MCF 10A (cell line): ENCODE results near the gene ZNF618. TPM values are rescaled to one million over a fixed set of nuclear protein-coding genes. Genes with fewer than 3 reads are reported as not detected.

Experiments
- BruUV-seq: library from RNA; stranded (reverse); fragments of 400-500 nt; replicated peaks from 2 replicates; lab custom pipeline; 2021; lab: Mats Ljungman, UMichigan
- CTCF ChIA-PET: fragments of 300-600 bp; sonication (Branson Sonifier 250); formaldehyde crosslinking; extraction: SDS; loops from one replicate; lab custom pipeline; 2021; ENCODE audit warnings: antibody characterized with exemption, inconsistent platforms; lab: Yijun Ruan, JAX
- POLR2A ChIA-PET: fragments of 300-600, 350-650 bp; sonication (Branson Sonifier 250); formaldehyde crosslinking; extraction: SDS; loops from one replicate; lab custom pipeline; 2020; ENCODE audit warnings: antibody characterized with exemption, inconsistent platforms; lab: Yijun Ruan, JAX
- DNase-seq: peaks from one replicate; pipeline ENCODE4 v3.0.0-alpha.2; 2018; ENCODE audit not compliant: unreplicated experiment
- H3K27ac Mint-ChIP-seq: one replicate; pipeline ENCODE4 v1.8.0; 2022; ENCODE audit warnings: mild to moderate bottlenecking, low read depth, mixed read lengths; ENCODE audit not compliant: unreplicated experiment
- H3K27me3 Mint-ChIP-seq: one replicate; pipeline ENCODE4 v1.8.0; 2022; ENCODE audit warnings: mixed read lengths; ENCODE audit not compliant: insufficient read depth, unreplicated experiment
- H3K36me3 Mint-ChIP-seq: one replicate; pipeline ENCODE4 v1.8.0; 2022; ENCODE audit warnings: mild to moderate bottlenecking, moderate library complexity, mixed read lengths; ENCODE audit not compliant: insufficient read depth, unreplicated experiment
- H3K4me1 Mint-ChIP-seq: one replicate; pipeline ENCODE4 v1.8.0; 2022; ENCODE audit warnings: mixed read lengths; ENCODE audit not compliant: insufficient read depth, unreplicated experiment
- H3K4me3 Mint-ChIP-seq: one replicate; pipeline ENCODE4 v1.8.0; 2022; ENCODE audit warnings: mild to moderate bottlenecking, moderate library complexity, mixed read lengths; ENCODE audit not compliant: unreplicated experiment
- H3K9me3 Mint-ChIP-seq: one replicate; pipeline ENCODE4 v1.8.0; 2022; ENCODE audit warnings: mixed read lengths; ENCODE audit not compliant: unreplicated experiment
- intact Hi-C: fragments of 100-400 bp; cut with micrococcal nuclease; formaldehyde crosslinking; loops from 2 replicates; pipeline ENCODE4 v1.14.1; 2022
- total RNA-seq: library from RNA; stranded (reverse); gene quantifications from 2 replicates; pipeline ENCODE4 v1.2.3, GENCODE V29; 2022
- TF ChIP-seq, protein P1 (sequence below): fragments of 200-600 bp; IDR thresholded peaks from one replicate; pipeline ENCODE4 v1.8.0; 2022; ENCODE audit warnings: antibody characterized with exemption, mild to moderate bottlenecking; ENCODE audit not compliant: unreplicated experiment

ZNF618 gene
- total RNA-seq, 1 experiment from 2014 or later: 4.8 TPM

DNA sequence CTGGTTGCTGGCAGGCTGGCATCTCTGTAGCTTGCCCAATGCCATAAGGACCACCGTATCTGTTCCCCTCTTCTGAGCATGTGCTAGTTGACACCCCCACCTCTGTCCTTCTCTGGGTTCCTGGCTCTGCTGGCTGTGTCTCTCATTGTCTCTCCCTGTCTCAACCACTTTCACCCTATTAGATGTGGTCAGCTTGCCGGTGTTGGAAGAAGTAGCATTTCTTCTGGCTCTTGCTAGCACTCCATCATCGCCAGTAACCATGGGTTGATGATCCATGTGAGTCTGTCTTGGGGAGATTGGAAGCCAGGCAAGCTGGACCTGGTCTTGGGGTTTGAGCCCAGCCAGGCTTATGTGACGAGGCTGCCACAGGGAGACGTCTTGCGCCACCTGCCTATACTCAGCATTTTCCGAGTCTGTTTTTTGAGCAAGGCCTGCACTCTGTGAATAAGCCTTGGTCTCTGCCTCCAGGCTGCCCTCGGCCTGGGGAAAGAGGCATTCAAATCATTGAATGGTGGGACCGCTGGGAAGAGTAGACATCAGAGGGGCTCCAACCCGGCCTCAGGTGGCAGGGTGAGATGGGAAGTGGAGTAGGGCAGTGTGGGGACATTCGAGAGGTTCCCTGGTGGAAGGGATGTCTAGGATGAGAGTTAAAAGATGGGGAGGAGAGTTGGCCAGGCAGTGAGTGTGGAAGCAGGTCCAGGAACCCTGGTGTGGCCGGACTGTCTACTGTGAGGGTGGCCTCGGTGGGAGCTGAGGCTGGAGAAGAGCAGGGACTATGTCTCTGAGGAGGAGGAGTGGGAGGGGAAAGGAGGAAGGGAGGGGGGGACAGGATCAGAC is 74.3 kb downstream of the ZNF618 start:
- Mint-ChIP-seq H3K4me1 (peaks cover 9% of the 10 kb centered on the region), H3K4me3 (no peak overlapping the region), H3K27me3 (no peaks in the 10 kb centered on the region), H3K36me3 (peaks cover 13% of the 10 kb centered on the region), H3K27ac (no peak overlapping the region), H3K9me3 (no peaks in the 10 kb centered on the region)
- intact Hi-C loops: no loop called here
- TF ChIP-seq, protein P1, sequence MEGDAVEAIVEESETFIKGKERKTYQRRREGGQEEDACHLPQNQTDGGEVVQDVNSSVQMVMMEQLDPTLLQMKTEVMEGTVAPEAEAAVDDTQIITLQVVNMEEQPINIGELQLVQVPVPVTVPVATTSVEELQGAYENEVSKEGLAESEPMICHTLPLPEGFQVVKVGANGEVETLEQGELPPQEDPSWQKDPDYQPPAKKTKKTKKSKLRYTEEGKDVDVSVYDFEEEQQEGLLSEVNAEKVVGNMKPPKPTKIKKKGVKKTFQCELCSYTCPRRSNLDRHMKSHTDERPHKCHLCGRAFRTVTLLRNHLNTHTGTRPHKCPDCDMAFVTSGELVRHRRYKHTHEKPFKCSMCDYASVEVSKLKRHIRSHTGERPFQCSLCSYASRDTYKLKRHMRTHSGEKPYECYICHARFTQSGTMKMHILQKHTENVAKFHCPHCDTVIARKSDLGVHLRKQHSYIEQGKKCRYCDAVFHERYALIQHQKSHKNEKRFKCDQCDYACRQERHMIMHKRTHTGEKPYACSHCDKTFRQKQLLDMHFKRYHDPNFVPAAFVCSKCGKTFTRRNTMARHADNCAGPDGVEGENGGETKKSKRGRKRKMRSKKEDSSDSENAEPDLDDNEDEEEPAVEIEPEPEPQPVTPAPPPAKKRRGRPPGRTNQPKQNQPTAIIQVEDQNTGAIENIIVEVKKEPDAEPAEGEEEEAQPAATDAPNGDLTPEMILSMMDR: no peak
- no TSS peak for BruUV-seq
- ChIA-PET POLR2A (no interaction called here), CTCF (no interaction called here)
- no peak for DNase-seq

DNA sequence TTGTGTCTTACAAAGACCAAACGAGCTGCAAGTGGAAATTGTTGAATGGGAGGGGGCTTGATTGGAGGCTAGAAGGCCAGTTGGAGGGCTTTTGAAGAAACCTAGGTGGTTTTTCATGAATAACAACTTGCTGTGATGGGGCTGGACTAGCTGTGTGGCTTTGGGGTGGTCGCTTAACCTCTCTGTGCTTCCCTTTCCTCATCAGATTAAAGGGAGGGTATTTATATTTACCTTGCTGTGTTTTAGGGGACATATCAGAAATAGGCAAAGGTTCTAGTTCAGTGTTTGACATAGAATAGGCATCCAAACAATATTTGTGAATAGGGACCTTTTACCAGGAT is 74.9 kb downstream of the ZNF618 start:
- intact Hi-C loops: no loop called here

DNA sequence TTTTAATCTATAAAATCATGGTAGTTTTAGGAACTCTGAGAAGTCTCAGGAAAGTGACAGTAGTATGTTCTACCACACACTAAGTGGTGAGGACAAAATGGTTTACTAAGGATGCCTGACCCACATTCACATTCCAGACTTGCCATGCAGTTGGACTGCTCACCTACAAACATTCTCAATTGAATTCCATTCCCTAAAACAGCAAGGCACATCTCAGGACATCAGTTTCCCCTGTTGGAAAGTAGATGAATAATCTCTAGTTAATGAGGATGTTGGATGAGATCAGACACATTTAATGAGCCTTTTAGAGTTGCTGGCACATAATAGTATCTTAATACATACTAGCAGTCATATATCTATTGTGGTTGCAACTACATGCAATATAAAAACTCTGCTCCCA is 76.6 kb downstream of the ZNF618 start:
- no peak for DNase-seq
- BruUV-seq: no TSS peak
- ChIA-PET CTCF (interaction anchor here (0.6 to 1.4 kb wide), 2 partner anchors 11 to 256 kb away, joined by 3 to 4 read pairs; no protein-coding TSS in a partner anchor), POLR2A (no interaction called here)
- intact Hi-C loops: no loop called here
- Mint-ChIP-seq H3K4me1 (peaks cover 21% of the 10 kb centered on the region), H3K9me3 (no peaks in the 10 kb centered on the region), H3K36me3 (peaks cover 7% of the 10 kb centered on the region), H3K27me3 (no peaks in the 10 kb centered on the region), H3K4me3 (no peak overlapping the region), H3K27ac (no peak overlapping the region)
- TF ChIP-seq, protein P1: no peak

More for the DNA sequence above, 74.9 kb downstream of the ZNF618 start:
- H3K4me1 Mint-ChIP-seq: peaks cover 13% of the 10 kb centered on the region
- no peaks in the 10 kb centered on the region for H3K9me3 Mint-ChIP-seq
- H3K27ac Mint-ChIP-seq: no peak overlapping the region
- H3K4me3 Mint-ChIP-seq: no peak overlapping the region
- ChIA-PET POLR2A (no interaction called here), CTCF (no interaction called here)
- peaks cover 11% of the 10 kb centered on the region for H3K36me3 Mint-ChIP-seq
- DNase-seq: no peak
- no peaks in the 10 kb centered on the region for H3K27me3 Mint-ChIP-seq
- no TSS peak for BruUV-seq
- TF ChIP-seq, protein P1: no peak

DNA sequence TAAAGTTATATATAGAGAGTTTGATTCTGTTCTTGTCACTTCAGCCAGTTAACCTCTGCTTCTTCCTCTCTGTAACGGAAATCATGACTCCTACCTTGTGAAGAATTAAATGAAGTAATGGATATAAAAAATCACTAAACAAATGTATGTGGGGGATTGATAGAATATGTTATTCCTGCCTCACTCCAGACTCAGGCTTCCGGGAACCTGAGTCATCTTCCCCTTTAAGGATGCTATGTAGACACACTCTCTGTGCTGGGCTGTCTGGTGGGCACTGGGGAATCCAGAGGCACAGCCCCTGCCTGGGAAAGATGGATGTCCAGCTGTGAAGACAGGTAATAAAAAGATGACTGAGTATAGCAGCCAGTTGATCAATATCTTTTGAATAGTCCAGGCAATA is 77.4 kb downstream of the ZNF618 start:
- ChIA-PET POLR2A (no interaction called here), CTCF (no interaction called here)
- intact Hi-C loops: no loop called here
- no peak for DNase-seq
- Mint-ChIP-seq H3K4me1 (peaks cover 26% of the 10 kb centered on the region), H3K36me3 (peaks cover 7% of the 10 kb centered on the region), H3K9me3 (no peaks in the 10 kb centered on the region), H3K27ac (no peak overlapping the region), H3K4me3 (no peak overlapping the region), H3K27me3 (no peaks in the 10 kb centered on the region)
- TF ChIP-seq, protein P1: no peak
- BruUV-seq: no TSS peak
